Stimulated activated memory B cell treated with anti-CD40 and anti-IgM and Interleukin-4, amounts not matched to agents 10 μg/mL and 1 μg/mL and 100 μg/mL, for 72 hours (primary cell): Measurements from ENCODE around the gene RAPGEF1.

Experiments
- ATAC-seq: fragments of 150-1000 bp; cut with Tn5 transposase; 2 replicates; pipeline ENCODE4 v1.10.0; 2021
- H3K27ac Mint-ChIP-seq: one replicate; pipeline ENCODE4 v1.8.0; 2022; ENCODE audit warnings: mild to moderate bottlenecking, mixed read lengths
- H3K27me3 Mint-ChIP-seq: one replicate; pipeline ENCODE4 v1.8.0; 2022; ENCODE audit warnings: mixed read lengths
- H3K36me3 Mint-ChIP-seq: one replicate; pipeline ENCODE4 v1.8.0; 2022; ENCODE audit warnings: mixed read lengths
- H3K4me1 Mint-ChIP-seq: one replicate; pipeline ENCODE4 v1.8.0; 2022; ENCODE audit warnings: mixed read lengths
- H3K4me3 Mint-ChIP-seq: one replicate; pipeline ENCODE4 v1.8.0; 2022; ENCODE audit warnings: mild to moderate bottlenecking, moderate library complexity, mixed read lengths
- H3K9me3 Mint-ChIP-seq: one replicate; pipeline ENCODE4 v1.8.0; 2022; ENCODE audit warnings: mixed read lengths

Gene RAPGEF1

GRCh38 chr9:131738293-131739132 lies 1.4 kb downstream of the RAPGEF1 start:
- Mint-ChIP-seq H3K27ac (peak overlapping the region; percentile 87), H3K27me3 (no peaks in the 10 kb centered on the region), H3K36me3 (peaks cover 25% of the 10 kb centered on the region), H3K4me1 (peaks cover 62% of the 10 kb centered on the region), H3K4me3 (peak overlapping the region; percentile 93), H3K9me3 (no peaks in the 10 kb centered on the region)
- ATAC-seq = no peak

DNA sequence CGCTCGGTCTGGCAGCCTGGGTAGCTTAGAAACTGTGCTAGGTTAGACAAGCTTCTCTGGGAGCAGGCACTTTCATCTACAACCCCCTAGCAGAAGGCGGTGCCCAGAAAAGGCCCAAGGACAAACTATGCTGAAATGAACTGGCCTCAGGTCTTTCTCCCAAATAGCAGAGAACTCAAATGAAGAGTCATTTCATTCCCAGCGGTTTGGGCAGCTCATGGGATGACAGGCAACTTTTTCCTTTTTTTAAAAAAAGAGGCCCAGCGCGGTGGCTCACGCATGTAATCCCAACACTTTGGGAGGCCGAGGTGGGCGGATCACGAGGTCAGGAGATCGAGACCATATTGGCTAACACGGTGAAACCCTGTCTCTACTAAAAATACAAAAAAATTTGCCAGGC lies 2.5 kb downstream of the RAPGEF1 start:
- no peak for ATAC-seq
- Mint-ChIP-seq H3K4me3 (peak overlapping the region; percentile 85), H3K36me3 (peaks cover 25% of the 10 kb centered on the region), H3K27me3 (no peaks in the 10 kb centered on the region), H3K27ac (peak overlapping the region; percentile 87), H3K4me1 (peaks cover 65% of the 10 kb centered on the region), H3K9me3 (no peaks in the 10 kb centered on the region)

DNA sequence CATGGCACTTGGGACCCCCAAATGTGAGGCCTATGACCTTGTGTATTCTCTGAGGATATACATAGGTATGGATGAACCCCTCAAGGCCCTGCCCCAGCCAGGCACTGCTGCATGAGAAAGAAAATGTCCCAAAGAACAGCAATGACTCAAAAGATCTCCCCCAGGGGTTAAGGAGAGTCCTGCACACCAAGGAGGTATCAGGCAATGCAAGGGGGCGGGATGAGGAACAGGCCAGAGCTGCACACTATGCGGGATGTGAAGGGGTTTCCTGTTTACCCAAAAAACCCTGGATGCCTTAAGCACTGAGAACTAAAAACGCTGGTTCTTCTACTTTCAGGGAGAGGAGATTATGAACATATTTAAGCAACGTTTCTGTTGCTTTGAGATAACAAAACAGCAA lies 3.4 kb downstream of the RAPGEF1 start:
- Mint-ChIP-seq H3K27me3 (no peaks in the 10 kb centered on the region), H3K36me3 (peaks cover 32% of the 10 kb centered on the region), H3K4me3 (peak overlapping the region; percentile 85), H3K9me3 (no peaks in the 10 kb centered on the region), H3K27ac (peak overlapping the region; percentile 87), H3K4me1 (peaks cover 74% of the 10 kb centered on the region)
- no peak for ATAC-seq

GRCh38 chr9:131735238-131736128 lies 4.4 kb downstream of the RAPGEF1 start:
- Mint-ChIP-seq H3K27me3 (no peaks in the 10 kb centered on the region), H3K27ac (peak overlapping the region; percentile 87), H3K4me1 (peaks cover 77% of the 10 kb centered on the region), H3K36me3 (peaks cover 32% of the 10 kb centered on the region), H3K4me3 (peak overlapping the region; percentile 85), H3K9me3 (no peaks in the 10 kb centered on the region)
- no peak for ATAC-seq

DNA sequence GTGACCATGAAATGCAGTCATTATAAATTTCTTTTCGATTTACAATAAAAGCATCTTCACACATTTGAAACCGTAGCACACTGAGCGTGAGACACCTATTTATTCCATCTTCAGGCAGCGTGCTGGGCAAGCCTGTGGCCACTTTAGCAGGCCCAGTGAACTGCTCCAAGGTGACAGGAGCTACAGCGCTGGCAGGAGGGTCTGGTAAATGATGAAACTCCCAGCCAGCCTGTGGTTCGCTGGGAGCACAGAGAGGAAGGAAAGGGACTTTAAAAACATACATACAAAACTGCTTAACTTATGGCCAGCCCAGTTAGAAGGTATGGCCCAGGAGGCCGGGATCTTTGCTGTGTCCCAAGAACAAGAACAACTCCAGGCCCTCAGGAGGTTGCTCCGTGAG lies 5.1 kb downstream of the RAPGEF1 start:
- ATAC-seq = no peak
- Mint-ChIP-seq H3K4me1 (peaks cover 81% of the 10 kb centered on the region), H3K36me3 (peaks cover 33% of the 10 kb centered on the region)

GRCh38 chr9:131734165-131734610 lies 5.7 kb downstream of the RAPGEF1 start:
- no peak for ATAC-seq
- Mint-ChIP-seq H3K27ac (peak overlapping the region; percentile 87), H3K36me3 (peaks cover 36% of the 10 kb centered on the region), H3K27me3 (no peaks in the 10 kb centered on the region), H3K4me3 (peak overlapping the region; percentile 85), H3K9me3 (no peaks in the 10 kb centered on the region), H3K4me1 (peaks cover 87% of the 10 kb centered on the region)

More for the DNA sequence above, 5.1 kb downstream of the RAPGEF1 start:
- H3K9me3 Mint-ChIP-seq = no peaks in the 10 kb centered on the region
- peak overlapping the region; percentile 87 for H3K27ac Mint-ChIP-seq
- no peaks in the 10 kb centered on the region for H3K27me3 Mint-ChIP-seq
- H3K4me3 Mint-ChIP-seq = peak overlapping the region; percentile 85

DNA sequence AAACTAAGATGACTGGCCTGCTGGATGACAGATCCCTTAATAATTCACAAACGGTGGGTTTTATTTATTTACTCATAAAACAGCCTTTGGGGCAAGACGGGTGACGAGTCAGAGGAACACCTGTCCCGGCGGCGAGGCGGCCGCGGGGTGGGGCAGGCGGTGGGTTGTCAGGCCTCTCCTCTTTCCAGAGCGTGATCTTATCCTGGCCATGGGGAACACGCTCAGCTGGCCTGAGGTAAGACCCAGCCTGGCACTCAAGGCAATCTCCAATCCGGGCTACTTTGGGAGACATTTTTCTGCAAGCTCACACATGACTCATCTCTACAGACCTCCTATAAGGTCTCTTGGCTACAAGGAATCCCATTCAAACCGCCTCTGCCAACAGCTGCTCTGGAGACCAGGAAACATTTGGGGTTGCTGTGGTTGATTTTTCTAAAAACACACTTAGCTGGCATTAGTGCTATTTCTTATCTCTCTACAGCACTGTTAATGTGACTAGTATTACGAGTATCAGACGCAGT lies 6.3 kb downstream of the RAPGEF1 start:
- Mint-ChIP-seq H3K4me1 (peaks cover 90% of the 10 kb centered on the region), H3K9me3 (no peaks in the 10 kb centered on the region), H3K36me3 (peaks cover 36% of the 10 kb centered on the region), H3K27me3 (no peaks in the 10 kb centered on the region), H3K27ac (peak overlapping the region; percentile 87), H3K4me3 (peak overlapping the region; percentile 85)
- no peak for ATAC-seq

DNA sequence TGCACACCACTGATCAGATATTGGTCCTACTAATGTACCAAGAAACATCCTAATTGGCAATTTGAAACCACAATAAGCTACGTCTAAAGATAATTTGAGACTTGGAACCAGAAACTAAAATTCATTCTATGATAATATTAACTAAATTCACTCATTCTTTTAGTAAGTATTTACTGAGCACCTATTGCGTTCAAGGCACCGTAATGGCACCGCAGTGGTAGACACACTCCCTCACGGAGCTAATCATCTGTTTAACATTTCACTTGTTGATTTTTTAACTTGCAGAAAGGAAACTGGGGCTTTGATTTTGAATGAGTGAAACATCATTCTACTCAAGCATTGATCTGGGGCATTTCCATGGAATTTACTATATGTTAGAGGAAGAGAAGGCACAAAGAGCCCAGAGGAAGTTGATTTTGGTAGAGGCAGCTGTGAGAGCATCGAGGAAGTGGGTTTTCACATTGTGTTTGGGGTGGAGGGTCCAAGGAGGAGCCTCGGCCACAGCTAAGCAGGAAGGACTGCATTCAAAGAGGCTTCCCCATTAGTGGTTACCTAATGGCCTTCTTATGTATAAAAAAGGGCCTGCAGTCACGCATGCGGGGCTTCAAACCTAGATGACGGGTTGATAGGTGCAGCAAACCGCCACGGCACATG lies 7.1 kb downstream of the RAPGEF1 start:
- peaks cover 97% of the 10 kb centered on the region for H3K4me1 Mint-ChIP-seq
- peaks cover 36% of the 10 kb centered on the region for H3K36me3 Mint-ChIP-seq
- no peaks in the 10 kb centered on the region for H3K27me3 Mint-ChIP-seq
- no peaks in the 10 kb centered on the region for H3K9me3 Mint-ChIP-seq
- peak overlapping the region; percentile 87 for H3K27ac Mint-ChIP-seq
- ATAC-seq = peak; percentile 57
- peak overlapping the region; percentile 71 for H3K4me3 Mint-ChIP-seq

DNA sequence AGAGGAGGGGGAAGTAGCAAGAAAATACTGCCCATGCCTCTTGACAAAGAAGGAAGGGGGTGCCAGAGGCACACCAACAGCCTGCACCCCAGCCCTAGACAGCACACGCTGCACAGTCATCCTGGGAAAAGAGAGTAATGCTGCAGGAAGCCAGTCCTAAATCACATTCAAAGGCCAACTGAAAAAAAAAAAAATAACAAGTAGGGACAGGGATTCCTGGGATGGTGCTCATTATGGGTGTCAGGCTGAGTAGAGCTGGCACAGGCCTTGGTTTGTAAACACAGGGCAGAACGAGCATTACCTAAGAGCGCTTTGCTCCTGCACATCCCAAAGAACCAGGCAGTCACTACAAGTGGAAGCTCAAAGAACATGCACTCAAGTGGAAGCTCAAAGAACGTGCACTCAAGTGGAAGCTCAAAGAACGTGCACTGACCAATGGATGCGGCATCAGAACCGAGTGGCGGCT lies 7.8 kb downstream of the RAPGEF1 start:
- Mint-ChIP-seq H3K4me1 (peaks cover 99% of the 10 kb centered on the region), H3K27me3 (no peaks in the 10 kb centered on the region), H3K27ac (peak overlapping the region; percentile 87), H3K4me3 (peak overlapping the region; percentile 71), H3K36me3 (peaks cover 32% of the 10 kb centered on the region), H3K9me3 (no peaks in the 10 kb centered on the region)
- ATAC-seq = no peak

DNA sequence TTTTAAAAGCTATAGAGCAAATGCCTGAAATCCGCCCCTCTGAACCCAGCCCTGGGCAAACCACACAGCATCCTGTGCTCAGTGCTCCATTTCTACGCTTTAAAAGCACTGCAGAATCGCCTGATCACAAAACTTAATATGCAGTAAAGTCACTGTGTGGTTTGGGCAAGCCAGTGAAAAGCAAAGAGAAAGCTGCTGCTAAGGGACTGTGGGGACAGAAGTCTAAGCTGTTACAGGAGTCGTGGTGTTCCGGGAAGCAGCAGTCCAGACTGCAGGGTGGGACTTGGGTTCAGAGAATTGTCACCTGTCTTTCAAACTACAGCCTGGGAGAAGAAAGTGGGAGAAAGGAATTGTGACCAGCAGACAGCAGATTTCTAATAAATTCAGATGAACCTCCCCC lies 8.2 kb downstream of the RAPGEF1 start:
- H3K27me3 Mint-ChIP-seq = no peaks in the 10 kb centered on the region
- H3K4me1 Mint-ChIP-seq = peaks cover 99% of the 10 kb centered on the region
- no peak for ATAC-seq
- peak overlapping the region; percentile 87 for H3K27ac Mint-ChIP-seq
- no peaks in the 10 kb centered on the region for H3K9me3 Mint-ChIP-seq
- H3K4me3 Mint-ChIP-seq = peak overlapping the region; percentile 71
- peaks cover 27% of the 10 kb centered on the region for H3K36me3 Mint-ChIP-seq

GRCh38 chr9:131731237-131731636 lies 8.6 kb downstream of the RAPGEF1 start:
- Mint-ChIP-seq H3K9me3 (no peaks in the 10 kb centered on the region), H3K4me3 (peak overlapping the region; percentile 71), H3K27me3 (no peaks in the 10 kb centered on the region), H3K27ac (peak overlapping the region; percentile 87), H3K4me1 (peaks cover 99% of the 10 kb centered on the region), H3K36me3 (peaks cover 26% of the 10 kb centered on the region)
- no peak for ATAC-seq

DNA sequence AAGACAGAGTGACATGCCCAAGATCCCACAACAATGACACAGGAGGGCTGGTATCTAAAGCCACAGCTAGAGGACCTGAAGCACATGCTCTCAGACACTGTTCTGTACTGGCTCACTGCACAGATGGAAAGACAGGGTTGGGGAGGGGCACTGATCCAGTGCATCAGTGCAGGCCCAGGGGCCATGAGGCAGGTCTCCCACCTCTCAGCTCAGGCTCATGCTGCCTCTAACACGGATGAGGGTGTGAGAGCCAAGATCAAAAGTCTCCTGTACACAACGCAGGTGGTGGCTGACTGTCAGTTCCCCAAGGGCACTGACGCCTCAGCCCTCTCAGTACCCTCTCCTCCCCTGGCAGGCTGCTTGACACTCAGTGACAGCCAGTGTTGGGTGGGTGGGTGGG lies 10.9 kb downstream of the RAPGEF1 start:
- peak overlapping the region; percentile 87 for H3K27ac Mint-ChIP-seq
- no peaks in the 10 kb centered on the region for H3K9me3 Mint-ChIP-seq
- ATAC-seq = peak; percentile 84
- peak overlapping the region; percentile 83 for H3K4me3 Mint-ChIP-seq
- no peaks in the 10 kb centered on the region for H3K27me3 Mint-ChIP-seq
- peaks cover 99% of the 10 kb centered on the region for H3K4me1 Mint-ChIP-seq
- peaks cover 17% of the 10 kb centered on the region for H3K36me3 Mint-ChIP-seq

DNA sequence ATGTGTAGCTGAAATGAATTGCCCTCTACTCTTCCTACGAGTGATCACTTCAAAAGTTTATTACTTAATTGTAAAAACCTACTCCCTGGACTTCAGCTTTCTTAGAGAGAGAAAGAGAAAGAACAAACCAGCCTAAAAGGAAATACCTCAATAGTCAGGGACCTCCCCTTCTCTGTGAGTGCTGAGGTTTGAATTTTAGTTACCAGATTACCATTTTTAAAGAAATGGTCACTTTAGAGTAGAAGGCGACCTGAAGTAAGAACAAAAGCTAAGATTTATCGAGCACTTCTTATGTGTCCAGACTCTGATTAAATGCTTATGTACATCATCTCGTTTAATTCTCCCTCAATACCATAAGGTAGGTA lies 11.3 kb downstream of the RAPGEF1 start:
- H3K4me1 Mint-ChIP-seq = peaks cover 99% of the 10 kb centered on the region
- H3K27ac Mint-ChIP-seq = peak overlapping the region; percentile 87
- peak overlapping the region; percentile 83 for H3K4me3 Mint-ChIP-seq
- no peaks in the 10 kb centered on the region for H3K9me3 Mint-ChIP-seq
- no peaks in the 10 kb centered on the region for H3K27me3 Mint-ChIP-seq
- no peak for ATAC-seq
- H3K36me3 Mint-ChIP-seq = peaks cover 18% of the 10 kb centered on the region

DNA sequence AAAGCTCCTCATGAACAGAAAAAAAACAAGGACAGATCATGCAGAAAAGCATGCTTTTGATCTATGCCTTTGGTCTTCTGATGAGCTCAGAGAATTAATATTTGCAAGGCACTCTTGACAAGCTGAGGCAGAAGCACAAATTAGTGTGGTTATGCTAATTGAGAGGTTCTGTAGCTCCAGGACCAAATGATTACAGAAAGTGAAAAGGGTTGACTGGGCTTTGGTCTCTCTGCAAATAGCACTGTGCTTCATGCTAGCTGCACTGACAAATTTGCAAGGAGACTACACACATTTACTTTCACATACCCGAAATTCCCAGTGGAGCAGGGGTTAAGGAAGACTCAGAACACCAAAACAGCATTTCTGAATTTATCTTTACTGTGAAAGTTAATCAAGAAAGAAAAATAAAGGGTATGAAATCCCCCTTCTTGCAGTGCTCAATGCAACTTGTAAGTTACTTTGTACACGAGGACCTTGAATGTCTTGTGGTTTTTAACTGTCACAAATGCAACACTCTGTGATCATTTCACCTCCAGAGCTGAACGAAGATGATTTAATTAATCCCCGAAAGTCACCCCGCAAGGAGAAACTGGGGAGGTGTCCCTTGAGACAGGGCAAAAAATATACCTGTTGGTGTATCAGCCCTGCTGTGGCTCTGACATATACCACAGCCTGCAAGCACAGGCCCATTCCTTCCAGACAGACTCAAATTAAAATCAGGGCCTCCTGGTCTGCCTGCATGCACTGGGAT lies 11.9 kb downstream of the RAPGEF1 start:
- H3K27me3 Mint-ChIP-seq = no peaks in the 10 kb centered on the region
- H3K4me3 Mint-ChIP-seq = peak overlapping the region; percentile 83
- no peaks in the 10 kb centered on the region for H3K9me3 Mint-ChIP-seq
- H3K36me3 Mint-ChIP-seq = peaks cover 24% of the 10 kb centered on the region
- ATAC-seq = no peak
- H3K27ac Mint-ChIP-seq = peak overlapping the region; percentile 87
- peaks cover 99% of the 10 kb centered on the region for H3K4me1 Mint-ChIP-seq
